ENCODE data around the gene SULT1C2.

SULT1C2 gene

GRCh38 chr2:108288534-108289106 is at the start of gene SULT1C2:
TSS of gene SULT1C2 (plus strand) at chr2:108288895. CDS start at chr2:108293668, 4,773 bp downstream.
- TF ChIP-seq POLR2A (IDR thresholded peaks at IDR 0.05; ENCODE audit: extremely low read depth, insufficient read length) = no peak
- DNase-seq (ENCODE audit: low read depth) = no peak
- H3K4me3 ChIP-seq (ENCODE audit: low read depth, low read length) = no peak within 1 kb of the TSS

- DNase-seq (ENCODE audit: low read depth) = no peak
- no peak within 1 kb of the TSS for H3K4me3 ChIP-seq (ENCODE audit: low read depth, low read length)
- TF ChIP-seq MAX (IDR thresholded peaks at IDR 0.05; ENCODE audit: low read depth, low read length) (no peak), CTCF (IDR thresholded peaks at IDR 0.05; ENCODE audit: low read depth, low read length) (no peak), MYC (IDR thresholded peaks at IDR 0.05; ENCODE audit: low read depth, low read length) (no peak), POLR2A (IDR thresholded peaks at IDR 0.05; ENCODE audit: extremely low read depth, insufficient read length) (no peak)
Measured at GRCh38 chr2:108239786-108240185, 48.9 kb upstream of the SULT1C2 start, which contains the start of gene SULT1C3. TSS of gene SULT1C3 (plus strand) at chr2:108239968. CDS start at chr2:108247195, 7,227 bp downstream.

- DNase-seq (ENCODE audit: low read depth) = no peak
- H3K4me3 ChIP-seq (ENCODE audit: low read depth, low read length) = no peak overlapping the region
- TF ChIP-seq MYC (IDR thresholded peaks at IDR 0.05; ENCODE audit: low read depth, low read length) (no peak), MAX (IDR thresholded peaks at IDR 0.05; ENCODE audit: low read depth, low read length) (no peak), CTCF (IDR thresholded peaks at IDR 0.05; ENCODE audit: low read depth, low read length) (no peak), POLR2A (IDR thresholded peaks at IDR 0.05; ENCODE audit: extremely low read depth, insufficient read length) (no peak)
Measured at GRCh38 chr2:108240966-108241365, 47.7 kb upstream of the SULT1C2 start.

GRCh38 chr2:108243566-108243965 is 45.1 kb upstream of the SULT1C2 start:
- H3K4me3 ChIP-seq (ENCODE audit: low read depth, low read length) = no peak overlapping the region
- no peak for DNase-seq (ENCODE audit: low read depth)
- TF ChIP-seq MAX (IDR thresholded peaks at IDR 0.05; ENCODE audit: low read depth, low read length) = no peak
- no peak for TF ChIP-seq MYC (IDR thresholded peaks at IDR 0.05; ENCODE audit: low read depth, low read length)
- no peak for TF ChIP-seq CTCF (IDR thresholded peaks at IDR 0.05; ENCODE audit: low read depth, low read length)
- no peak for TF ChIP-seq POLR2A (IDR thresholded peaks at IDR 0.05; ENCODE audit: extremely low read depth, insufficient read length)

GRCh38 chr2:108244667-108245414 is 43.9 kb upstream of the SULT1C2 start:
- no peak for DNase-seq (ENCODE audit: low read depth)
- no peak for TF ChIP-seq POLR2A (IDR thresholded peaks at IDR 0.05; ENCODE audit: extremely low read depth, insufficient read length)
- TF ChIP-seq MAX (IDR thresholded peaks at IDR 0.05; ENCODE audit: low read depth, low read length) = no peak
- no peak for TF ChIP-seq MYC (IDR thresholded peaks at IDR 0.05; ENCODE audit: low read depth, low read length)
- TF ChIP-seq CTCF (IDR thresholded peaks at IDR 0.05; ENCODE audit: low read depth, low read length) = no peak
- H3K4me3 ChIP-seq (ENCODE audit: low read depth, low read length) = no peak overlapping the region

GRCh38 chr2:108253106-108253505 is 35.6 kb upstream of the SULT1C2 start:
- TF ChIP-seq MYC (IDR thresholded peaks at IDR 0.05; ENCODE audit: low read depth, low read length) = no peak
- no peak for TF ChIP-seq MAX (IDR thresholded peaks at IDR 0.05; ENCODE audit: low read depth, low read length)
- no peak for DNase-seq (ENCODE audit: low read depth)
- H3K4me3 ChIP-seq (ENCODE audit: low read depth, low read length) = no peak overlapping the region

Data from NB4 (cell line).